Thoracic aorta (tissue), 2 donors: ENCODE results near the gene SEMA3D. TPM values are rescaled to one million over a fixed set of nuclear protein-coding genes. Genes with fewer than 3 reads are reported as not detected.
A peak's percentile ranks its signal among the peaks of the same experiment; 100 is the strongest.

Experiments
- ATAC-seq: fragments of 150-250 bp; one replicate; pipeline ENCODE4 v1.8.0; 2017; ENCODE audit warnings: low read depth; ENCODE audit not compliant: insufficient number of reproducible peaks, low FRiP score
- DNase-seq: peaks from one replicate; pipeline ENCODE4 v3.0.0-alpha.2; 2020; ENCODE audit warnings: low spot score
- H3K27ac ChIP-seq, 2 donors: fragments of 200-600 bp; sonication (generic); 1 replicate in 1 of 2; 2 replicates in 1 of 2; pipeline ENCODE4 v1.5.1; 2016; ENCODE audit warnings: mild to moderate bottlenecking in 2 of 2, moderate library complexity in 2 of 2
- H3K27me3 ChIP-seq: fragments of 200-600 bp; sonication (generic); replicated peaks from 2 replicates; pipeline ENCODE4 v1.6.0; 2016; ENCODE audit warnings: mild to moderate bottlenecking; ENCODE audit not compliant: insufficient read depth
- H3K36me3 ChIP-seq: fragments of 200-600 bp; sonication (generic); one replicate; pipeline ENCODE4 v1.5.1; 2016
- H3K4me1 ChIP-seq, 2 donors: fragments of 200-600 bp; sonication (generic); 1 replicate in 1 of 2; 2 replicates in 1 of 2; pipeline versions ENCODE4 v1.5.1 to v1.6.0; 2016; ENCODE audit warnings: low read depth in 2 of 2, mild to moderate bottlenecking in 1 of 2; ENCODE audit not compliant: control insufficient read depth in 1 of 2
- H3K4me3 ChIP-seq: fragments of 200-600 bp; sonication (generic); 2 replicates; pipeline ENCODE4 v1.5.1; 2016; ENCODE audit warnings: mild to moderate bottlenecking
- H3K9me3 ChIP-seq: fragments of 200-600 bp; sonication (generic); 2 replicates; pipeline ENCODE4 v1.5.1; 2016
- total RNA-seq, 2 donors: library from RNA; depleted of rRNA; stranded (reverse); fragments of >200 nt; gene quantifications; one replicate each; pipeline versions ENCODE4 v1.1.0 to v1.2.3, GENCODE V29; 2016
- TF ChIP-seq, protein P1 (sequence below): fragments of 200-600 bp; sonication (generic); IDR thresholded peaks from one replicate; pipeline ENCODE4 v1.5.1; 2019; ENCODE audit warnings: antibody characterized with exemption

Gene SEMA3D
- total RNA-seq, 2 donors from 2014 or later = 18.5 to 22.8 TPM

DNA sequence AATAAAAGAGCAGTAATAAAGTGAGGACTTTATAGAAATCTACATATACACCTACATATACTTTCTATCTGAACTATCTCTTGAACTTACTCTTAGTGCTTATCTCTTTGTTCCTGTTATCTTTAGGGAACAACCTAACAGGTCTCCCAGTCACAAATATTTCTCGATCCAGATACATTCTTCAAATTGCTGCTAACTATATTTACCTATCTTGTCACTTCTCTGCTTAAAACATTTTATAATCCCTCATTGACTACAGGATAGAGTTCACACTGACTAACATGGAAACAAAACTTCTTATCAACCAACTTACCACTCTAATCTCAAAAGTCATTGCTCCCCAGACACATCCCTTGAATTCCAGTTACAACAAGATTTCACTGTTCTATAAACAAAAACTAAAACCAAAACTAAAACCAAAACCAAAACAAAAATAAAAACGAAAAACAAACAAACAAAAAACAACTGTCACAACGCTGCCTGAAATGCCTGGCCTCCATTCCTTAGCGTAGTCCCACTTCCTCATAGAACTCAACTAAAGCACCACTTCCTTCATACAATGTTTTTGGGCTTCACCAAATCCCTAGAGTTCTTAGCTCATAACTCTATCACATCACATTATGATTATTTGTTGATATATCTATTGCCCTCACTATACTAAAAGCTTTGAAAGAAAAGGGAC is 134.7 kb downstream of the SEMA3D start:
- Histone ChIP-seq H3K4me3 (no peak overlapping the region), H3K9me3 (no peaks in the 10 kb centered on the region), H3K36me3 (no peaks in the 10 kb centered on the region), H3K27me3 (no peaks in the 10 kb centered on the region), H3K4me1 (no peaks in the 10 kb centered on the region), H3K27ac (no peak overlapping the region)
- TF ChIP-seq, protein P1, sequence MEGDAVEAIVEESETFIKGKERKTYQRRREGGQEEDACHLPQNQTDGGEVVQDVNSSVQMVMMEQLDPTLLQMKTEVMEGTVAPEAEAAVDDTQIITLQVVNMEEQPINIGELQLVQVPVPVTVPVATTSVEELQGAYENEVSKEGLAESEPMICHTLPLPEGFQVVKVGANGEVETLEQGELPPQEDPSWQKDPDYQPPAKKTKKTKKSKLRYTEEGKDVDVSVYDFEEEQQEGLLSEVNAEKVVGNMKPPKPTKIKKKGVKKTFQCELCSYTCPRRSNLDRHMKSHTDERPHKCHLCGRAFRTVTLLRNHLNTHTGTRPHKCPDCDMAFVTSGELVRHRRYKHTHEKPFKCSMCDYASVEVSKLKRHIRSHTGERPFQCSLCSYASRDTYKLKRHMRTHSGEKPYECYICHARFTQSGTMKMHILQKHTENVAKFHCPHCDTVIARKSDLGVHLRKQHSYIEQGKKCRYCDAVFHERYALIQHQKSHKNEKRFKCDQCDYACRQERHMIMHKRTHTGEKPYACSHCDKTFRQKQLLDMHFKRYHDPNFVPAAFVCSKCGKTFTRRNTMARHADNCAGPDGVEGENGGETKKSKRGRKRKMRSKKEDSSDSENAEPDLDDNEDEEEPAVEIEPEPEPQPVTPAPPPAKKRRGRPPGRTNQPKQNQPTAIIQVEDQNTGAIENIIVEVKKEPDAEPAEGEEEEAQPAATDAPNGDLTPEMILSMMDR = no peak
- DNase-seq (no peak), ATAC-seq (no peak)

DNA sequence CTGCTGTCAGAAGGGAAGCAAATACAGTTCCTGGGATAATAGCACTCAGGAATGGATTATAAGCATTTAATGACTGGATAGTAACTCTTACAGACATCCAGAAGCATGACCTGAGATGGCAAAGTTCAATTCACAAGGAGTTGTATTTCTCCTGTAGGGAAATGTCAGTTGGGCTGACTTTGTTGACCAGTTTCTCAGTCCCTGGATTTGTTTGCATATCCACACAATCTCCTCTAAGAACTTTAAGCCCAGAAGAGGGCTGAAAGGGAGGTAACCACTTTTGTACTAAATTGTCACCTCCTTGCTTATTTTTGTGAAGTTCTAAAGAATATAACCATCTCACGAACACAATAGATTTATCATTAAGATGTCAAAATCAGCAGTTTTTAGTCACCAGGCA is 140.3 kb downstream of the SEMA3D start:
- Histone ChIP-seq H3K4me1 (no peaks in the 10 kb centered on the region), H3K27me3 (no peaks in the 10 kb centered on the region), H3K4me3 (no peak overlapping the region), H3K9me3 (no peaks in the 10 kb centered on the region), H3K36me3 (no peaks in the 10 kb centered on the region), H3K27ac (no peak overlapping the region)
- ATAC-seq (no peak), DNase-seq (no peak)
- TF ChIP-seq, protein P1 = no peak

DNA sequence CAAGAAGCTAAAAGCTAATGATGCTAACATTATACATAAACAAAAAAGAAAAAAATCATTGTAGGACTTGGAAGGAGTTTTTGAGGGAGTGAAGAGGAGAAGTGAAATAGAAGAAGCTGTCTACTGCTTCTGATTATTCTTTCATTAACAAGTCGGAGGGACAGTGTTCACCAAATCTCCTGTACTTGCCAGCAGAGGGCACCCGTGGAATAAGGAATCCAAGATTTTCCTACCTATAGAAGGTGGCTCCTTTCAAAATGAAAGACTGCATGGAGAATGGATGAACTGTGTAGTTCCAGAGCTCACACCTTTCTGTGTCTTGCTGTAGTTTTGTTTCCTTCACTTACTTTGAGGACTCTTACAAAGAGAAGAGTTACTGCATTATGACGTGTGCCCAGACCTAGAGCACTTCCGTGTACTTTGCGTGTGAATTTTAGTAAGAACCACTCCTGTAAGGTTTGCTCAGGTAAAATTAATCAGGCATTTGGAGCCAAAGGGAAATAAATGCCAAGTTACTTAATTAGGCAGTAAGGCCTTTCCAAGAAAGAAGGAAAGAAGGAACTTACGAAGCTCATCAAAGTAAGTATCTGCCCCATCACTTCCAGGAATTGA is 145.1 kb downstream of the SEMA3D start:
- Histone ChIP-seq H3K4me3 (no peak overlapping the region), H3K9me3 (no peaks in the 10 kb centered on the region), H3K27me3 (no peaks in the 10 kb centered on the region), H3K27ac (no peak overlapping the region), H3K4me1 (no peaks in the 10 kb centered on the region), H3K36me3 (no peaks in the 10 kb centered on the region)
- TF ChIP-seq, protein P1 = peak; percentile 66
- DNase-seq = no peak
- no peak for ATAC-seq

DNA sequence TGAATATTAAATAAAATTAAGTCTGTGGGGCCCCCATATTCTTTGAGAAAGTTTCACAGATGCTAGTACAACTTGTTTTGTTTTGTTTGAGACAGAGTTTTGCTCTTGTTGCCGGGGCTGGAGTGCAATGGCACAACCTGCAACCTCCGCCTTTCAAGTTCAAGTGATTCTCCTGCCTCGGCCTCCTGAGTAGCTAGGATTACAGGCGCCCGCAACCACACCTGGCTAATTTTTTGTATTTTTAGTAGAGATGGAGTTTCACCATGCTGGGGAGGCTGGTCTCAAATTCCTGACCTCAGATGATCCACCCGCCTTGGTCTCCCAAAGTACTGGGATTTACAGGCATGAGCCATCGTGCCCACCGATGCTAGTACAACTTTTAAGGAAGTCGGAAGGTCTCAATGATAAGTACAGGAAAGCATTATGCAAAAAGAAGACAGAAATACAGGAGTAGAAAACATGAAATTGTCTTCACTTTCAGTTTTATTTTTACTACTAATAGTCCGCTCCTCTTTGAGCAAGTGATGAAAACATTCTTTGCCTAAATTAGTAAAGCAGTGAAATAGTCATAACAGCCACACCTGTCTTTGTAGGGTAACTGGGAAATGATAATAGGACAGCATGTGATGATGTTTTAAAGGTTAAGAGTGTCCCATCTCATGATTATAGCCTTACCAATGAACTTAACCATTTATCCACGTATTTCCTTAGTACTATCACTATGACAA is 147.5 kb downstream of the SEMA3D start:
- ATAC-seq (no peak), DNase-seq (no peak)
- Histone ChIP-seq H3K36me3 (no peaks in the 10 kb centered on the region), H3K27me3 (no peaks in the 10 kb centered on the region), H3K4me1 (no peaks in the 10 kb centered on the region), H3K27ac (no peak overlapping the region), H3K9me3 (no peaks in the 10 kb centered on the region), H3K4me3 (no peak overlapping the region)
- TF ChIP-seq, protein P1 = no peak

DNA sequence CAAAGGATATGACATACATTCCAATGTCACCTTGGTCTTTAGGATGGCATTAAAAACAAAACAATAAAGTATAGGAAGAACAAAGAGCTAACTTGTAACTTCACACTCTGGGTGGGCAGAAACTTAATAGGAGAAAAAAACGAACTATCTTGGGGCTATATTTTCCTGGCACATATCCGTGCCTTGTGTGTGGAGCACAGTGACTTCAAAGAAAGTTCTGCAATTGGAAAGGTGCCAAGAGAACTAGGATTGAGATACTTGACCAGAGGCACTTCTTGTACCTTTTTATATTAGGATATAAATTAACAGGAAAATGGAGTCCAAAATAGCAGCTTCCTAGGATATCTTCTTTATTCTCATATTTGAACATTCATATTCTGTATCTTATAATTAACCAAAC is 148.4 kb downstream of the SEMA3D start:
- Histone ChIP-seq H3K27me3 (no peaks in the 10 kb centered on the region), H3K36me3 (no peaks in the 10 kb centered on the region), H3K4me3 (no peak overlapping the region), H3K27ac (no peak overlapping the region), H3K4me1 (no peaks in the 10 kb centered on the region), H3K9me3 (no peaks in the 10 kb centered on the region)
- TF ChIP-seq, protein P1 = no peak
- DNase-seq = no peak
- ATAC-seq = no peak
